HG02870 (cell line): ENCODE results near the gene SLX9.

Experiments
- ATAC-seq: cut with Tn5 transposase; IDR thresholded peaks from one replicate; pipeline ENCODE4 v1.9.1; 2021; ENCODE audit warnings: mild to moderate bottlenecking, moderate library complexity; ENCODE audit not compliant: unreplicated experiment

SLX9 gene

DNA sequence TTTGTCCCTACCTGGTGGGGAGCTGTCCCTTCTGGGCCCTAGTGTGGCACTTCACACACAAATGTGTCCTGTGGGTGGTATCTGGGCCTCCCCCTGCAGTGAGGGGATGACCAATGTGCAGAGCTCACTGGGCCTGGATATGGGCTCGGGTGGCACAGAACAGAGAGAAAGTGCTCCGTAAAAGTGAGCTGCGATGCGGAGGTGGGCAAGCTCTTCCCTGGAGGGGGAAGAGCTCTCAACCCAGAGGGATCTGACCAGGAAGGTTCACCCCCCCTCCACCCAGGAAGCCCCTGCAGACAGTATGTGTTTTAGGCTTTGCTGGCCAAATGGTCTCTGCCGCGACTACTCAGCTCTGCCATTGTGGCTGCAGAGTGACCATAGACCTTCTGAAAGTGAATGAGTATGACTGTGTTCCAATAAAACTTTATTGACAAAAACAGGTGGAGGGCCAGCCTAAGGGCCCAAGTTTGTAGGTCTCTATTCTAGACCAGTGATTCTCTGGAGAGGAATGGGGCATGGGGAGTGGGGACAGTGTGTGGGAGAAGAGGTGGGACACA lies 10.5 kb upstream of the SLX9 start:
- no peak for ATAC-seq

DNA sequence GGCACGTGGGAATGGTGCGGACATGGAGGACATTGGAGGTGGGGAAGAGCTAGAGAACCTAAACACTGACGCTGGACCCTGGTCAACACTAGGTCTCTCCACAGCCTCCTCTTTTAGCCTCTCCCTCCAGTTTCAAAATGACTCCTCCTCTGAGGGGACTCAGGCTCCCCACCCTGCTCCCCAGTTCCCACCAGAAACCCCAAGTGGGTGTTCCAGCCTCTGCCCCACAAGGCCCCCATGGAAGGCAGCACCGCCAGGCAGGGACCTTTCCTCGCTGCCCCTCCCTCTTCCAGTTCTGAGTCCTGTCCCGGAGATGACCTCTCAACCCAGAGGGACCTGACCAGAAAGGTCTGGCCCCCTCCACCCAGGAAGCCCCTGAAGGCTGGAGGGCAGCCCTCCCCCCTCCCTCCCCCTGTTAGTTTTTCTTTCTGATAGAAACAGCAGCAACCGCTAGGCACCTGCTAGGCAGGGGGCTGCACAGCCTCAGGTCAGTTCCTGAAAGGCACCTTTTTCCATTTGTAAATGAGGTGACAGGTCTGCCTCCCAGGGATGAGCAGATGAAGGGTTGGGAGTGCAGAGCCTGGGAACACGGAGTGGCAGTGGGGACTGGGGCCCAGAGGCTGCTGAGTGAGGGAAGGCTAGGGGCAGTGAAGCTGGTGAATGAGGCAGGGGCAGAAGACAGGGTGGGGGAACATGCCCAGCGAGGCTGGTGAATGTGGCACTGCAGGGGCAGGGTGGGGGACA lies 9.9 kb upstream of the SLX9 start:
- ATAC-seq = no peak

DNA sequence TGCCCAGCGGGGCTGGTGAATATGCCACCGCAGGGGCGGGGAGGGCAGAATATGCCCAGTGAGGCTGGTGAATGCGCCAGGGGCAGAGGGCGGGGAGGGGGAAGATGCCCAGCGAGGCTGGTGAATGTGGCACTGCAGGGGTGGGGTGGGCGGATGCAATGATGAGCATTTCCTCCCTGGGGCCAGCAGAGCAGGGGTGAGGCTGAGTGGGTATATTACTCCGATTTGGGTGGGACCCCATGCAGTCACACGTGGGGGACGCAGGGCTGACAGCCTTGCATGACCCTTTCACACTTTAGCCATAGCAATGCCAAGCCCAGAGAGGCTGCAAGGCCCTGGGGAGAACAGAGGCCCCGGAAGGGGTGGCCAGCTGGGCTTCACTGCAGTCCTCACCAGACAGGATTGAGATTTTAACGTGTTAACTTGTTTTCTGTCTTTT lies 9.3 kb upstream of the SLX9 start:
- ATAC-seq = no peak

DNA sequence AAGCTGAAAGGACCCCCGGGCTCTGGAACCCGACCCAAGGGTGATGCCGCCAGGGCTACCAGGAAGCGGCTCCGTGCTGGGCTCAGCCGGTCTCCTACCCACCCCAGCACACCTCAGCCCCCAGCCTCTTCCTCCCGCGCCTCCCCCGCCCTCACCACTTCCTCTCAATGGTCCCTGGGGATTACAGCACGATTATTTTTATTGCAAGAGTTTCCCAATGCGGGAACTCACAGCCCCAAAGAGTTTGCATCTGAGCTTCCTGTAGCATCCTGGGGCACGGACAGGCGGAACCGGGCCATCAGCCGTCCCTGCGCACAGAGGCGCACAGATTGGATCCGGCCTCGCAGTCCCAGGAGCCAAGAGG lies 8.7 kb upstream of the SLX9 start:
- no peak for ATAC-seq

DNA sequence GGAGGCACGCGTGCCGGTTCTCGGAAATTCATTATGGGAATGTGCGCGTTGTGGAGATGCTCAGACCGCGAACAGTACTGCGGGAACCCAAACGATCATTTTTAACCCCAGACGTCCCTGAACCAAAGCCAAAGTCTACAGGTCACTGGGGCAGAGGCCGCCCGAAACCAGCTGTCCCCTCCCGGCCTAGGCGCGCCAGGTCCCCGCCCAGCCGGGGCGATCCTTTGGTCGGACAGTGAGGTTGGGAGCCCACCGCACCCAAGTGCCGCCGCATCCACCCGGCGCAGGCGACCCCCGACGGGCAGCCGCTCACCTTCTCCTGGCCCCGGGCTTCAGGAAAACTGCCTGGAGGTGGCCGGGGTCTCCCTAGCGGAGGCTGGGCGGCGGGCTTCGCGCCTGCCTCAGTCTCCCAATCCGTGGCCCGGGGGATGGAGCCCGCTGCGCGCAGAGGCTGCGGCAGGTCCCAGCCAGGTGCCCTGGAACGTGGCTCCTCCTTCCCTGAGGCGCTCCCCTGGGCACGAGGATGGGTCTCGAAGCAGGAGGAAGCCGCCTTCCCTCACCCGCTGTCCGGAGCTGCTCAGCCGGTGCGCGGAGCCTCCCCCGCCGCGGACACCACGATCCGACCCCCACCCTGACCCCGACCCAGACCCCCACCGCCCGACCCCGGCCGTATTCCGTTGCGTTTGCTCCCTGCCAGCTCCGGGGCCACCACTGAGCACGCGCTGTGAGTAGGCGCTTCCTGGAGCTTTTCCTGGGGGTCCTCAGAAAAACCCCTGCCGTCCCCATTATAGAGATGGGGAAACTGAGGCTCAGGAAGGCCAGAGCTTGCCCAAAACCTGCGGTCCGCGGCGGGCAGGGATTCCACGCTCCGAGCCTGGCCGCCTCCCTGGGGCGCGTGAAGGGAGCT lies 8.1 kb upstream of the SLX9 start:
- ATAC-seq = no peak

DNA sequence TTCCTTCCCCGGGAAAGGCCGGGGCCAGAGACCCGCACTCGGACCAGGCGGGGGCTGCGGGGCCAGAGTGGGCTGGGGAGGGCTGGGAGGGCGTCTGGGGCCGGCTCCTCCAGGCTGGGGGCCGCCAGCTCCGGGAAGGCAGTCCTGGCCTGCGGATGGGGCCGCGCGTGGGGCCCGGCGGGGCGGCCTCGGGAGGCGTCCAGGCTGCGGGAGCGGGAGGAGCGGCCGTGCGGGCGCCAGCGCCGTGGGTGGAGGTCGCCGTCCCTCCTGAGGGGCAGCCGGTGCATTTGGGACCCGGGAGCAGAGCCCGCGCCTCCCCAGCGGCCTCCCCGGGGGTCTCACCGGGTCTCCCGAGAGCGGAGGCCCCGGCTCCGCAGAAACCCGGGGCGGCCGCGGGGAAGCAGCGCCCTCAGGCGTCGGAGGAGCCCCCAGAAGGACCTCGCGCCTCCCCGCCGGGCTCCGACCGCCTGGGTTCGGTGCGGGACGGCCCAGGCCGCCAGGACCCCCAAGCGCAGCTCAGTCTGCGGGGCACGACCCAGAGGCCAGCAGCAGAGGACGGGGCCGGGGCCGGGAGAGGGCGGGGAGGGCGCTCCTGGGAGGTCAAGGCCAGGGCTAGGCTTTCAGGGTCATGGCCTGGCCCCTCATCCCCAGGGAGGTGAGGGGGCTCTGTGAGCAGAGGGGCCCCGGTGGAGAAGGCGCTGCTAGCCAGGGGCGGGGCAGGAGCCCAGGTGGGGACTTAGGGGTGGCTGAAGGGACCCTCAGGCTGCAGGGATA lies 7.2 kb upstream of the SLX9 start:
- no peak for ATAC-seq

DNA sequence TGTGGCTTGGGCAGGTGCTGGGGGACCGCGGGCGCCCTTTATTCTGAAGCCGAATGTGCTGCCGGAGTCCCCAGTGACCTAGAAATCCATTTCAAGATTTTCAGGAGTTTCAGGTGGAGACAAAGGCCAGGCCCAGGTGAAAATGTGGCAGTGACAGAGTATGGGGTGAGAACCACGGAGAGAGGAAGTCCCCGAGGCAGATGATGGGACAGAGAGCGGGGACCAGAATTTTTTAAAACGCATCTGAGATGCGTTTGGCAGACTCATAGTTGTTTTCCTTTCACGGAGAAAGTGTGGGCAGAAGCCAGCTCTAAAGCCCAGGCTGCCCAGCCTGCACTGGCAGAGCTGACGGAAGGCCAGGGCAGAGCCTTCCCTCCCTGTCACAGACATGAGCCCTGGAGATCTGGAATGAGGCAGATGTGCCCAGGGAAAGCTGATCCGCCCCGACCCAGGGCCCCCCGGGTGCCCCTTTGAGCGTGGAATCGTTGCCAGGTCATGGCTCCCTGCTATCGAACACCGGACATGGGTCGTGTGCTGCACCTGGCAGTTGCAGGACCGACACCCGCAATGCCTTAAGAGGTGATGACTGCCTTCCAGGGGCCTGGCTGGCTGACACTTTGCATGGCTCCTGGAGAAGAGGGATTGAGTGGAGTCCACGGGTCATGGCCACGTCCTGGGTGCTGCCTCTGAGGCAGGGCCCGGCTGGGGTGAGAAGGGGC lies 6.5 kb upstream of the SLX9 start:
- no peak for ATAC-seq

DNA sequence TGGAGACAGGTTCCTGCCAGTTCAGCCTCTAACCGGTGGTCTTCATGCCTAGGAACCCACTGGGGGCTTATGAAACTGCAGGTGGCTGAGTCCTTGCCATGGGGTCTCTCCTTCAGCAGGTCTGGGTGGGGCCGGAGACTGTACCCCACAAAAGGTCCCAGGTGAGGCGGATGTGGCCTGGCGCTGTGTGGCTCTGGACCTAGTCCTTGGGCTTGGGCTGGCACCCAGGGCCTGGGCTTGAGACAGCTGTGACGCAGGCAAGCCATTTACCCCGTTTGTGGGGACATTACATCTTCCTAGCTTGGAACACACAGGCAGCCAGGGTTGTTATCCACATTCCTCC lies 5.9 kb upstream of the SLX9 start:
- ATAC-seq = no peak

DNA sequence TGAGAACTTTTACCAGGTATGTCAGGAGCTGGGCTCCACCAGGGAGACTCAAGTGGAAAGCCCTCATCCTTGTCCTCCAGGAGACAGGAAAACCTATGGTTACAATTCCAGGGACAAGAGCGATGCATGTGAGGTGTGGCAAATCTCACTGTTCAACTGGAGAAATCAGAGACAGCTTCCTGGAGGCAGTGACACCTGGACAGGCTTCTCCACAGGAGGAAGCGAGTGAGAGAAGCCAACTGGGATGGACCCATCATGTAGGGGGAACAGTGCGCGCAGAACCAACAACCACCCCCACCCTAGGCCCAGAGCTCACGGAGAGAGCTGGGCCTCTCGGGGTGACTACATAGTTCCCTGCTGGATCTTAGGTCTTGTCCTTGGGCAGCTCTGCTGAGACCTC lies 5.6 kb upstream of the SLX9 start:
- no peak for ATAC-seq

DNA sequence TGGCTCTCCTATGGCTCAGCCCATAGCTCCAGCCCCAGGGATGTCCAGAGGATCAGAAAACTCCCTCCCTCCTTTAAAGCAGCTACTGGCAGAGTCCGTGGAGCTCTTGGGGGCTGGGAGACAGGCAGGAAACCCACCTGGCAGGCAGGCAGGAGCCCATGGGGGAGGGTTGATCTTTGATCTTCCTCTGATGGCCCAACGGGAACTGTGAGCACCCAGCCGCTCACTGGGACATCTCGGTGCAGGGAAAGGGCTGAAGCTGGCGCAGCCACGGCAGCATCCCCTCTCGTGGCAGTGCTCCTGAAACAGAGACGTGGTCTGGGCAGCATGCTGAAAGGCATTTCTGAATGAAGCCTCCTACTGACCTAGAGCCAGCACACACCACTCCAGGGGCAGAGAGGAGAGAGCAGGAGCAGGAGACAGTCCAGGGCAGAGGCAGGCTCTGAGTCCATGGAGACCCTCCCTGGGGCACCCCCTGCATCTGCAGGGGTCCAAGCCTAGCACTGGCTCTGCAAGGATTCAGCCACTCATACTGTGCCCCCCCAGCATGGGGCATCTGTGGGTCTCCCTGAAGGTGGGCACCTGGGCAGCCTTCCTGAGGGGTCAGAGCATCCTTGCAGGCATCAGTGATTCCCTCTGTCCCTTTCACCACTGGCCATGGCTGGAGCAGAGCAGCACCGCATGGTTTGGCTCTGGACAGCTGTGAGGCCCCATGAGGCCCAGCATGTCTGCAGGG lies 4.9 kb upstream of the SLX9 start:
- no peak for ATAC-seq

DNA sequence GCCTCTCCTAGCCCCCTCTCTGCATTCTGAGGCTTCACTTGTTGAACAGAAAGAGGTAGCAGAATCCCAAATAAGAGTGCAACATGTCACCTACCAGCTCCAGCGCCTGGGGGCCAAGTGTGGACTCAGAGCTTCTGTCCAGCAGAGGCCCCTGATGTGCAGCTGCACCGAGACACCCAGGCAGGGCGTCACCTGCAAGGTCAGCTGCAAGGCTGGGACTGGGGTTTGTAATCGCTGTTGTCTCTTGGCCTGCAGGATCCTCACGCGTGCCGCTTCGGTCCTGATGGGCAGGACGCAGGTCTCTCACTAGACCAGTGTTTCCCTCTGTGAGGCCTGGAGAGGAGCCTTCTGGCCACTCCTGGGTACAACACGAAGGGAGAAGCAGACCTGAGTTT lies 4.3 kb upstream of the SLX9 start:
- no peak for ATAC-seq

DNA sequence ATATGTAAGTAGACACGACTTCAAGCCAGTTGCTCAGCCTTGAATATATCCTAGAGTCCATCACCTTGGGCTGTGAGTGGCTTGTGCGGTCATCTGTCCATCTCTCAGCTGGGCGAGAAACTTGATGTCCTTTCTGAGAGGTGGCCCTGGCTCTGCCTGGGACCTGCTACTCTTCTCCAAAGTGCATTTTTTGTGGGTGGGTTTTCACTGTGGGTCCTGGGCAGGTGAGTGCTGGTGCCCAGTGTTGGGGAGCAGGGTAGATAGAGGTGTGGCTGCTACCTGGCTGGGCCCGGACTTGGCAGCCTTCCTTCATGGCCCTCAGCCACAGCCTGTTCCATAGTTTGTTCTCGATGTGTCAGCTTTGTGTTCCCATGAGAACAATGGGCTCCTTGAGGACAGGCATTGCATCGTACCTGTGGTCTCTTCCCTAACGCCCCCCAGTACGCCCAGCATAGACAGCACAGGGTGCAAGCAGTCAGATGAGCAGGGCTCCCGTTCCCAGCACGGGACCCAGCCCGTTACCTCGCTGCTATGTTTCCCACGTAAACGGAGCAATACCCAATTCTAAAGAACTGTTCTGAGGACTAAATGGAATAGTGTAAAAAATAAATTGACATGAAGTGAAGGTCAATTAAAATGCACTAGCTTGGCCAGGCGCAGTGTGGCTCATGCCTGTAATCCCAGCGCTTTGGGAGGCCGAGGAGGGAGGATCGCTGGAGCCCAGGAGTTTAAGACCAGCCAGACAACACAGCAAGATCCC lies 877 bp upstream of the SLX9 start:
- ATAC-seq = no peak

DNA sequence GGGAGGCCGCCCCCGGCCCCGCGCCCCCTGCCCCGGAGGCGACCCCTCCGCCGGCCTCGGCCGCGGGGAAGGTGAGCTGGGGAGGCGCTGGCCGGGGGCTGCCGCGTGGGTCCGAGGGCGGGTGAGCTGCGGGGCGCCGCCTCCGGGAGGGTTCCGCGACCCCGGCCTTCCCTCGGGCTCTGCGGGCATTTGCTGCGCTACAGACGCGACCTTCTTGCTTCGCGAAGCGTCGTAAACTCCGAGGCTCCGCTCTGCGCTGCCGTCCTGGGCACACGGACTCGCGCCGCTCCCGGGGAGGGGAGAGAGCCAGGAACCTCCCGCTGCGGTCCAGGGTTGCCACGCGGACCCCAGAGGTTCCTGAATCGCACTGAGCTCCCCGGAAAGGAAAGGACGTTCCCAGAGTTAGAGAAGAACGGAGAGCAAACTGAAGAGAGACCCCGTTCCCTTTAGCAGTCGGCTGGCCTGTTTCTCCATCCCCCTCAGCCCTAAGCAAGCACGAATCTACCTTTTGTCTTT lies 345 bp downstream of the SLX9 start:
- ATAC-seq = no peak

DNA sequence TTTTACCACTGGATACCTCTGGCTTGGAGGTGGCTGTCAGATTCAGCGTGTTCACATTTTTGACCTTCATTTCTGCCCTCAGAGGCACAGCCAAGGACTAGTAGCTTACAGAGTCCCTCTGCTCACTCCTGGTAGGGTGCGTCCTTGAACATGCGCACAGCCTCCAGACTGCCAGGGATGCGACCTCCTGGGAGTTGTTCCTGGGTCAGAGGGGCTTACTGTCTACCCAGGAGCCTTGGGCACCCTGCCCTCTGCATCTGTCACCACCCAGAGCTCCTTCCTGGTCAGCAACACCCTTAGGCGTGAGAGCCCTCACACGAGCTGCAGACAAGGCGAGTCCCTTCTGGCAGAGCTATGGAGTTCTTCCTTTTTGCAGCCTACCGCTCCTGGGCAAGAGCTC lies 1.7 kb downstream of the SLX9 start:
- no peak for ATAC-seq

DNA sequence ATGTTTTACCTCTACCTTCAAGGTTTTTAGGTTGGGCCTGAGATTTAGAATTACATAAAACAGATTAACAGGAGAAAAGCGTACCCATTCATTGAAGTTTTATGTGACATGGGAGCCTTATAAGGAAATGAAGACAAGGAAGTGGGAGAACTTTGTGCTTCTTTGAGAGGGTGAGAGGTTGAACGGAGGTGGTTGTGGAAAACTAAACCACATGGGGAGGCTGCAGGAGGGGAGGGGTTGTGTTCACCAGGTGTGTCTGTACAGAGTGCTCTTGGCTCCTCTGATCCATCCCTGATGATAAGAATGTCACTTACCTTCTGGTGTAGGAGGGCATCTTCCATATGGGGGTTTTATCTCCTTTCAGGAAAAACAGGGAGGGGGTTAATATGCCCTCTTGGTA lies 2.7 kb downstream of the SLX9 start:
- ATAC-seq = no peak

DNA sequence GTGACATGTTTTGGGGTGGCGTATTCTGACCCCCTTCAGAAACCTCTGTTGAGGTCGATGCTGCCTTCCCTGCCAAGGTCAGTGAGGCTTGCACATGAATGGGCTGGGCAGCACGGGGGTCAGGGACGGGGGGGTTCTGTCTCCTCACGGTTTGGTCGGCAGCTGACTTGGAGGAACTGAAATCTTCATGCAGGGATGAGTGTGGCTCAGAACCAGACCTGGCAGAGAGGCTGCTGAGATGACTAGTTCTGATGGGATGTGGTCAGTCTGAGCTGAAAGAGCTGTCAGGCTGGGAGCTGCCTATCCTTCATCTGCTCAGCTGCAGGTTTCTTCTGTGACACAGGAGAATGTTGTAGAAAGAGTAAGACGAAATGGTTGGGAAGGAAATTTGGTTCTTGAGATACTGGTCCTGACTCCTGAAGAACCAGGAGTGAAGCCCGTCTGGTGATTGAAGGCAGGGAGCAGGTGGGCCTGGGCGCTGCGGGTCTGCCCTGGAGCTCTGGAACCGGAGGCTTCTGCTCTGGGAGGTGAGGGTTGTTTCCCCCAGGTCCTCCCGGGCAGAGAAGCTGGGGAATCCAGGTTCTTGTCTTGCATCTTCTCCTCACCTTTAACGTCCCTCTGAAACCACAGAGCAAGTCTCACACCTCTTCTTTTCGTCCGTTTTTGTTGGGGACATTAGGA lies 3.3 kb downstream of the SLX9 start:
- no peak for ATAC-seq

DNA sequence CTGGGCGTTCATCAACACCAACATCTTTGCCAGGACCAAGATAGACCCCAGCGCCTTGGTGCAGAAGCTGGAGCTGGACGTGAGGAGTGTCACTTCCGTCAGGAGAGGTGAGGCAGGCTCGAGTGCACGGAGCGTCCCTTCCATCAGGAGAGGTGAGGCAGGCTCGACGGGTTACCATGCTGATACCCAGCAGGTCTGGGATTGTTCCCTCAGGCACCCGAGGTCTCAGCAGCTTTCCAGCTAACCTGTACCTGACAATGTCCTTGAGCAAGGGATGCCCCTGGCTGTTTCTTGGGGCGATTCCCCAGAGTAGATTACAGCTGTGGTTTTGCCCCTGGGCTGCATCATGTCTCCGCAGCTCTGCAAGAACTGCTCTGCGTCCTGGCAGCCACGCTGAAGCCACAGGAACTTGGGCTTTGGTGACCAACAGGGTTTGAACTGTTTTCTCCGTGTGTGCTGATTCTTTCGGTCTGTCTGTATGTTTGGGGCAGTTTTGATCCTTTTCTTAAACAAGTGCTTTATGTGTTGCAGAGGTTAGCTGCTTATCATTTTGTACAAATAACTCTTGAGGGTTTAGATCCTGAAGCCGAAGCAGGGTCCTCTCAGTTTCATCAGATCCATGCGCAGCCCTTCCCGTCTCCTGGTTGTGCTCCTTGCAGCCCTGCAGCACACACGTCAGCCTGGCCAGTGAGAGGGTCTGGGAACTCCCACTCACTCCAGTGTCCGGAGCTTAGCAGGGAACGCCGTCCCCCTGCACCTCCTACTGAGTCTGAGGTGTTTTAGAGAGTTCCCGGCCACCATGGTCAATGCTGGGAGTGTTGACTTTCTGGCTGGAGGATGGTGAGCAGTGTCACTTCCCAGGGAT lies 4.1 kb downstream of the SLX9 start:
- no peak for ATAC-seq

DNA sequence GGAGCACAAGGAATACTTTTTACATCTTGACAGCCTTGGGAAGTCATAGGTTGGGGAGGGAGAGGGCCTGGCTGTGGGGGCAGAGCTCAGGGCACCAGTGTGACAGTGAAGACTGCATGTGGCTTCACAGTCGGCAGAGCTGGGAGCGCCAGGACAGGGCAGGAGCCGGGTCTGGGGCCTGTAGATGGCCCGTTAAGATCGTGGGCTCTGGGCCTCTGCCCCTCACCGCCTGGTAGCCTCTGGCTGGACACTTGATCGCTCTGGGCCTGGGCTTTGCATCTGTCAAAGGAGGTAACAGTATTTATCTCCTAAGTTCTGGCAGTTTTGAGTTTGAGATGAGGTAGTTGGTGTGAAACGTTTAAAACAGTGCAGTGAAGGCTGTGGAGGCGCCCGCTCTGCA lies 4.8 kb downstream of the SLX9 start:
- ATAC-seq = no peak
